K562 (cell line): ENCODE data around the gene TTLL11. TPM values are rescaled to one million over a fixed set of nuclear protein-coding genes. Genes with fewer than 3 reads are reported as not detected.

Source experiments
- ATAC-seq: fragments of 200-7000 bp; cut with Tn5 transposase; 3 replicates; pipeline ENCODE4 v1.9.1; 2020; ENCODE audit warnings: moderate library complexity
- BruUV-seq: library from RNA; stranded (reverse); fragments of 400-500 nt; replicated peaks from 2 replicates; lab custom pipeline; 2021; lab: Mats Ljungman, UMichigan
- CTCF ChIA-PET: fragments of 300-600 bp; formaldehyde crosslinking; extraction: SDS; loops from one replicate; lab custom pipeline; 2021; ENCODE audit warnings: low intra/inter-chr PET ratio; lab: Yijun Ruan, JAX
- POLR2A ChIA-PET: fragments of 300-600, 350-650 bp; sonication (Branson Sonifier 250); formaldehyde crosslinking; extraction: SDS; loops from one replicate; lab custom pipeline; 2021; ENCODE audit warnings: antibody characterized with exemption, inconsistent platforms; lab: Yijun Ruan, JAX
- DNase-seq, 4 experiments: peaks; one replicate each; pipeline versions ENCODE4 v3.0.0 to v3.0.0-alpha.2; 2011 to 2018; ENCODE audit warnings: low spot score in 3 of 4, mixed read lengths in 3 of 4; ENCODE audit errors: extremely low read depth in 1 of 4
- FAIRE-seq: peaks from 2 replicates; lab custom pipeline; 2011; peaks lifted over from hg19 to GRCh38; lab: Jason Lieb, UNC
- H2AFZ ChIP-seq: 2 replicates; pipeline ENCODE4 v1.6.0; 2011; ENCODE audit warnings: low read depth, low read length, control low read depth, inconsistent platforms
- H3K27ac ChIP-seq: fragments of 200-600 bp; 3 replicates; pipeline ENCODE4 v1.8.0; 2011; ENCODE audit warnings: low read depth, mild to moderate bottlenecking, control low read depth, inconsistent platforms, low read length, moderate library complexity, mixed read lengths; ENCODE audit errors: extremely low read depth
- H3K27me3 ChIP-seq, 2 experiments: fragments of 300-600 bp in 1 of 2; 2 replicates in 1 of 2; 3 replicates in 1 of 2; pipeline versions ENCODE4 v1.6.0 to v1.8.0; 2011; ENCODE audit warnings: inconsistent platforms in 2 of 2, low read length in 2 of 2, mild to moderate bottlenecking in 1 of 2, mixed read lengths in 1 of 2, moderate library complexity in 1 of 2; ENCODE audit not compliant: control insufficient read depth in 2 of 2, insufficient read depth in 2 of 2
- H3K36me3 ChIP-seq: fragments of 300-600 bp; 3 replicates; pipeline ENCODE4 v1.8.0; 2011; ENCODE audit warnings: mild to moderate bottlenecking, low read length, inconsistent platforms; ENCODE audit not compliant: control insufficient read depth, insufficient read depth
- H3K4me1 ChIP-seq, 2 experiments: fragments of 200-600 bp in 1 of 2; replicated peaks in 1 of 2; 2 replicates in 1 of 2; 3 replicates in 1 of 2; pipeline versions ENCODE4 v1.5.1 to v1.8.0; 2011; ENCODE audit warnings: inconsistent platforms in 2 of 2, low read length in 2 of 2, mild to moderate bottlenecking in 1 of 2, mixed read lengths in 1 of 2, moderate library complexity in 1 of 2; ENCODE audit not compliant: control insufficient read depth in 2 of 2, insufficient read depth in 2 of 2
- H3K4me2 ChIP-seq: 2 replicates; pipeline ENCODE4 v1.6.1; 2011; ENCODE audit warnings: low read length, control low read depth, inconsistent platforms, mixed read lengths; ENCODE audit not compliant: insufficient read depth
- H3K4me3 ChIP-seq: fragments of 200-600 bp; sonication (generic), shearing (Covaris generic); 2 replicates; pipeline ENCODE4 v1.5.1; 2016; ENCODE audit warnings: control low read depth, inconsistent platforms
- H3K79me2 ChIP-seq: fragments of 200-600 bp; 3 replicates; pipeline ENCODE4 v1.8.0; 2011; ENCODE audit warnings: low read length, inconsistent platforms; ENCODE audit not compliant: control insufficient read depth, insufficient read depth
- H3K9ac ChIP-seq, 2 experiments: 2 replicates each; pipeline versions ENCODE4 v1.6.0 to v1.6.1; 2011; ENCODE audit warnings: low read depth in 2 of 2, low read length in 2 of 2, control low read depth in 1 of 2, inconsistent platforms in 1 of 2, mild to moderate bottlenecking in 1 of 2, mixed read lengths in 1 of 2; ENCODE audit not compliant: insufficient read depth in 1 of 2
- H3K9me1 ChIP-seq: one replicate; pipeline ENCODE4 v1.6.0; 2011; ENCODE audit warnings: inconsistent platforms, mild to moderate bottlenecking, low read length, moderate library complexity; ENCODE audit not compliant: control insufficient read depth, insufficient read depth
- H3K9me3 ChIP-seq: replicated peaks from 2 replicates; pipeline ENCODE4 v1.5.1; 2011; ENCODE audit warnings: low read depth, low read length, inconsistent platforms; ENCODE audit not compliant: control insufficient read depth, insufficient read depth
- H4K20me1 ChIP-seq: replicated peaks from 2 replicates; pipeline ENCODE4 v1.6.1; 2011; ENCODE audit warnings: low read length, inconsistent platforms, mixed read lengths; ENCODE audit not compliant: control insufficient read depth, insufficient read depth
- CHAMP1 ChIP-seq: fragments of 450-650 bp; IDR thresholded peaks from 2 replicates; pipeline ENCODE4 v1.6.1; 2016; ENCODE audit warnings: mild to moderate bottlenecking
- COPS2 ChIP-seq: fragments of 450-650 bp; conservative IDR thresholded peaks from 2 replicates; pipeline ENCODE4 v1.6.1; 2016; ENCODE audit warnings: mild to moderate bottlenecking, moderate library complexity
- HNRNPUL1 ChIP-seq: fragments of 200-400 bp; formaldehyde crosslinking; IDR thresholded peaks from 2 replicates; pipeline ENCODE4 v1.6.1; 2017; ENCODE audit warnings: low read length
- HOXB6 ChIP-seq: fragments of 250-450 bp; sonication (Bioruptor Pico); IDR thresholded peaks from 2 replicates; pipeline ENCODE4 v1.5.1; 2022; ENCODE audit warnings: mild to moderate bottlenecking, borderline replicate concordance
- MAFF ChIP-seq: IDR thresholded peaks from 2 replicates; pipeline ENCODE4 v1.6.1; 2012; ENCODE audit warnings: low read length, improper control_type of control experiment
- NR4A1 ChIP-seq, 2 experiments: fragments of 250-450 bp in 1 of 2; fragments of 450-650 bp in 1 of 2; sonication (Bioruptor Pico) in 1 of 2; IDR thresholded peaks; 2 replicates each; pipeline versions ENCODE4 v1.4.0 to v1.6.1; 2016 to 2020; ENCODE audit warnings: mild to moderate bottlenecking in 2 of 2, missing compliant biosample characterization in 1 of 2, missing genetic modification characterization in 1 of 2, moderate library complexity in 1 of 2
- RHOXF2B ChIP-seq: fragments of 250-450 bp; sonication (Bioruptor Pico); conservative IDR thresholded peaks from 2 replicates; pipeline ENCODE4 v1.5.1; 2021
- SMAD2 ChIP-seq: fragments of 150-350 bp; IDR thresholded peaks from 2 replicates; pipeline ENCODE4 v1.6.1; 2014; ENCODE audit warnings: low read depth, mild to moderate bottlenecking, low read length
- SMC3 ChIP-seq: conservative IDR thresholded peaks from 2 replicates; pipeline ENCODE4 v1.6.1; 2011; ENCODE audit warnings: low read depth, low read length, improper control_type of control experiment; ENCODE audit not compliant: insufficient read depth
- SRSF9 ChIP-seq: fragments of 200-400 bp; formaldehyde crosslinking; IDR thresholded peaks from 2 replicates; pipeline ENCODE4 v1.6.1; 2017; ENCODE audit warnings: low read depth, low read length, borderline replicate concordance
- ZBTB17 ChIP-seq: fragments of 450-650 bp; formaldehyde crosslinking; IDR thresholded peaks from 2 replicates; pipeline ENCODE4 v1.4.0; 2020; ENCODE audit warnings: mild to moderate bottlenecking
- ZC3H4 ChIP-seq: sonication (generic); formaldehyde crosslinking; IDR thresholded peaks from 2 replicates; pipeline ENCODE4 v1.9.0; 2021; ENCODE audit warnings: missing genetic modification reagents, borderline replicate concordance
- ZNF274 ChIP-seq: IDR thresholded peaks from 2 replicates; pipeline ENCODE4 v1.6.1; 2011; ENCODE audit warnings: low read depth, mild to moderate bottlenecking, low read length, moderate library complexity, borderline replicate concordance
- ZNF75A ChIP-seq: fragments of 450-650 bp; formaldehyde crosslinking; IDR thresholded peaks from 2 replicates; pipeline ENCODE4 v1.4.0; 2020; ENCODE audit warnings: mild to moderate bottlenecking
- WGBS: fragments of 100-300 bp; shearing (Covaris generic); methylation state at CpG from one replicate; pipeline ENCODE4 v1.1.6; 2016; ENCODE audit warnings: low coverage, mixed read lengths; ENCODE audit not compliant: insufficient coverage; ENCODE audit errors: missing lambda C conversion rate; 5-methylcytosine and 5-hydroxymethylcytosine counted together
- in situ Hi-C: fragments of 300-500 bp; cut with MboI; formaldehyde crosslinking; loops from 4 replicates; pipeline ENCODE4 v1.15.0; 2018; ENCODE audit warnings: inconsistent platforms, mixed read lengths
- intact Hi-C: fragments of 100-400 bp; cut with micrococcal nuclease; formaldehyde crosslinking; loops from 2 replicates; pipeline ENCODE4 v1.14.2; 2022
- polyA plus RNA-seq, 8 experiments: library from polyadenylated mRNA; depleted of rRNA in 4 of 8; stranded (reverse) in 5 of 8; unstranded in 3 of 8; fragments of >200 nt; fragmentation: Nextera tagmentation in 2 of 8; fragmentation: Illumina TruSeq in 1 of 8; extraction: Ambion mirVana in 2 of 8; extraction: Trizol in 1 of 8; gene quantifications; 2 replicates each; pipeline versions ENCODE4 v1.2.1 to v1.2.3, GENCODE V29; 2011 to 2014; ENCODE audit warnings: inconsistent platforms in 1 of 8, missing spikeins in 1 of 8
- total RNA-seq, 7 experiments: library from RNA; depleted of rRNA in 6 of 7; stranded (reverse); fragments of >200 nt in 6 of 7; fragmentation: Illumina TruSeq in 2 of 7; extraction: Trizol in 2 of 7; gene quantifications; 2 replicates each; pipeline versions ENCODE4 v1.2.1 to v1.2.3, GENCODE V29; 2011 to 2021; ENCODE audit warnings: low replicate concordance in 1 of 7
- TF ChIP-seq, protein P1 (sequence below), 2 experiments: IDR thresholded peaks; 2 replicates each; pipeline ENCODE4 v1.6.1; 2011; ENCODE audit warnings: borderline replicate concordance in 1 of 2, control low read depth in 1 of 2, low read depth in 1 of 2, low read length in 1 of 2, mild to moderate bottlenecking in 1 of 2, mixed read lengths in 1 of 2, moderate library complexity in 1 of 2; ENCODE audit not compliant: insufficient read depth in 1 of 2, insufficient read length in 1 of 2, poor library complexity in 1 of 2, severe bottlenecking in 1 of 2; ENCODE audit errors: extremely low read depth in 1 of 2

TTLL11 gene
- total and polyA plus RNA-seq, 9 of the 15 experiments (the other 6 are each of a cell fraction or from before 2014, with no cell fraction given) = 0.83 to 4.4 (median 2.7) TPM

- ATAC-seq (no peak), FAIRE-seq (no peak), DNase-seq (no peak)
- no TSS peak for BruUV-seq
- Histone ChIP-seq H3K4me3 (no peak overlapping the region), H2AFZ (no peak overlapping the region), H3K4me2 (no peak overlapping the region), H3K9me1 (no peaks in the 10 kb centered on the region), H3K4me1 (no peaks in the 10 kb centered on the region), H3K9me3 (no peaks in the 10 kb centered on the region), H3K79me2 (no peaks in the 10 kb centered on the region), H4K20me1 (0 out of 2 replicates have a peak, but pooled peaks cover 2% of the 10 kb centered on the region), H3K27ac (no peak overlapping the region), H3K9ac (no peak overlapping the region), H3K36me3 (no peaks in the 10 kb centered on the region), H3K27me3 (no peaks in the 10 kb centered on the region)
- TF ChIP-seq CHAMP1 (no peak), COPS2 (no peak), ZC3H4 (CRISPR knock-in tag) (no peak), ZBTB17 (CRISPR knock-in tag) (no peak), SMC3 (no peak), ZNF75A (no peak), HOXB6 (CRISPR knock-in tag) (no peak), NR4A1 (CRISPR knock-in tag; IDR thresholded peaks at IDR 0.05) (no peak), NR4A1 (tag; IDR thresholded peaks at IDR 0.05) (no peak), RHOXF2B (CRISPR knock-in tag) (no peak), MAFF (no peak), HNRNPUL1 (no peak), SMAD2 (no peak), ZNF274 (no peak), SRSF9 (no peak)
- TF ChIP-seq, protein P1, sequence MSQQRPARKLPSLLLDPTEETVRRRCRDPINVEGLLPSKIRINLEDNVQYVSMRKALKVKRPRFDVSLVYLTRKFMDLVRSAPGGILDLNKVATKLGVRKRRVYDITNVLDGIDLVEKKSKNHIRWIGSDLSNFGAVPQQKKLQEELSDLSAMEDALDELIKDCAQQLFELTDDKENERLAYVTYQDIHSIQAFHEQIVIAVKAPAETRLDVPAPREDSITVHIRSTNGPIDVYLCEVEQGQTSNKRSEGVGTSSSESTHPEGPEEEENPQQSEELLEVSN (IDR thresholded peaks at IDR 0.05; ENCODE audit: borderline replicate concordance in 1 of 2, extremely low read depth in 1 of 2, insufficient read depth in 1 of 2, insufficient read length in 1 of 2, low read depth in 1 of 2, low read length in 1 of 2, poor library complexity in 1 of 2, severe bottlenecking in 1 of 2) = no peak
- CTCF ChIA-PET = no interaction called here
- in situ Hi-C loops (no loop called here), intact Hi-C loops (no loop called here)
- WGBS = 0% methylated on average over 6 of the region's 6 CpGs
- POLR2A ChIA-PET = interaction anchor here (0.6 kb wide), 1 partner anchor 204 kb away, joined by 3 read pairs; no protein-coding TSS in a partner anchor
Measured at GRCh38 chr9:121975801-121976277, 117.3 kb downstream of the TTLL11 start.
